NCI-H1092 treated with DMSO at 0.1 percent for 48 hours (cell line): ENCODE measurements around the gene STK16.
"Not testable (repeated sequence)": the region's sequence is repeated elsewhere in the genome, so short reads cannot be mapped to it uniquely, and the experiment has no call there.

Experiments used
- DNase-seq: peaks from one replicate; lab custom pipeline; 2025; lab: John Stamatoyannopoulos, UW

STK16 gene

DNA sequence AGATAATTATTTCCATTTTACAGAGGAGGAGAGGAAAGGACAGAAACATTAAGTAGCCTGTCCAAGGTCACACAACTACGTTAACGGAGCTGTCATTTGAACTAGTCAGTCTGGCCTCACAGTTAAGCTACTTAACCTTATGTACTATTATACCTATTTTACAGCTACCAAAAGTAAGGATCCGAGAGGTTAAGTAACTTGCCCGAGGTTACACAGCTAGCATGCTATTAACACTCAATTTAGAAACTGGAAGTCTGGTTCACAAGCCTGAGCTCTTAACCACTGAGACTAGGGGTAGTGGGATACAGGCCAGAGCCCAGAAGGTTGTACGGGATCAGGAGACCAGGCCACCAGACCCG, 511 bp upstream of the STK16 start:
- no peak for DNase-seq

- no peak for DNase-seq
Measured at GRCh38 chr2:219245899-219246230, 586 bp downstream of the STK16 start.

GRCh38 chr2:219246559-219246958, 1.3 kb downstream of the STK16 start:
- DNase-seq, result no peak

- DNase-seq, result no peak
Measured at GRCh38 chr2:219247678-219248642, 2.7 kb downstream of the STK16 start.

- DNase-seq, result no peak
Measured at GRCh38 chr2:219248845-219249202, 3.5 kb downstream of the STK16 start.

DNA sequence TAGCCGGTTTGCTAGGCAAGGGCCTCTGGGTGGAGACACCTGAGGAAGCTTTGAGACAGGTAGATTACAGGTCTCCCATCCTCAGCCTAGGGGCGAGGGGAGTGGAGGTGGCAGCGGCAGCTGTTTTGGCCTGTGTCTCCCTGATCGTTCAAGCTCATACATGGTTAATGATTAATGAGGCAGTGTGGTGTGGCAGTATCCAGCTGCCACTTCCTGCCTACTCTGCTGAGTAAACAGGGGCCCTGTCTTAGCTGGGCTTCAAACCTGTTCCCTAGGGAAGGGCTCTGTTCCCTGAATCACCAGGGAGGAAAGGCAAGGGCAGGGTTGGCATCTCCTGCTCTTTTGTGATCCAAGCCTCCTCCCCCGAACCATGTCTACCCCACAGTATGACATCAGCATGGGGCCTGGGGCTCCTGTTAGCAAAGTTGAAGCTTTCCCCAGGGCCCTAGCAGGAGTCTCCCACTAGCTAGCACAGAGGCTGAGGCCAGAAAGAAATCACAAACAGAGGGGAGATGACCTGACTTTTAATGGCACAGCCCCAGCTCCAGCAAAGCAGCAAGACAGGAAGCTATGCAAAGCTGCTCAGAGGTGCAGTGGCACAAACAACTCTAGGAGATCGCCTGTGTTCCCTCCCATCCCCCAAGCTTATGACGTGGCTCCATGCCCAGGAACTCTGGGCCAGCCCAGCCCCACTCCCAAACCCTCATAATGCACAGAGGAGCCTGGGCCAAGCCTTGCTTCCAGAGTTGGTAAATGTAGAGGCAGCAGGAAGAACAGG, 4.1 kb downstream of the STK16 start:
- DNase-seq, result peak; percentile 12

DNA sequence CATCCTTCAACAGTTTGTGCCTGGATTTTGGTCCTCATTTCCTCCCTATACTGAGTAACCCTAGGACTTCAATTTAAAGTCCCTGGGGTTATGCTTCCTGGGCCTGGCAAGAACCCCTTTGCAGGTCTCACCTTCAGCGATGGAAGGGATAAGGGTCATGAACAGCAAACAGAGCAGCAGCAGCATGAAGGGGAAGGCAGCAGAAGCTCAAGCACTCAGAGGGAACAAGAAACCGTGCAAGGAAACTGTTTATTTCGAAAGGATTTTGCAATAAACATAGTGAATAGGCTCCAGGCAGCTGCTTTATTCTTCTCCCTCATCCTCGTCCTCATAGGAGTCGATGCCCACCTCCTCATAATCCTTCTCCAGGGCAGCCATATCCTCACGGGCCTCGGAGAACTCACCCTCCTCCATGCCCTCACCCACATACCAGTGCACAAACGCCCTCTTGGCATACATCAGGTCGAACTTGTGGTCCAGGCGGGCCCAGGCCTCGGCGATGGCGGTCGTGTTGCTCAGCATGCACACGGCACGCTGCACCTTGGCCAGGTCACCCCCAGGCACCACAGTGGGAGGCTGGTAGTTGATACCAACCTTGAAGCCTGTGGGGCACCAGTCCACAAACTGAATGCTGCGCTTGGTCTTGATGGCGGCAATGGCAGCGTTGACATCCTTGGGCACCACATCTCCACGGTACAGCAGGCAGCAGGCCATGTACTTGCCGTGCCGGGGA, 4.9 kb downstream of the STK16 start:
- no peak for DNase-seq

DNA sequence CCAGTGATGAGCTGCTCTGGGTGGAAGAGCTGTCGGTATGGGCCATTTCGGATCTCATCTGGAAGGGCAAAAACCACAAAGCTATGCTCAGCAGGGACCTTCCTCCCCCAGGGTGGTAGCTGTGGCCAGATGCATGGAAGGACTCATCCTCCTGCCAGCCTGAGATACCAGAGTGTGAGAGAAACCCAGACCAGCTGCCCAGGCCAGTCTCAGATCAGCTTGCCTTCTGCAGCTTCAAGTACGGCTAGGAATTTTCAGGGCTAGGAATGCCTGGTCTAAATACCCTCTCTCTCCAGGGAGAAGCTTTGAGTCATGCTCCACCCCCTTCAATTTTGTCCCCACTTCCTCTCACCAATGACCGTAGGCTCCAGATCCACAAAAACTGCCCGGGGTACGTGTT, 6.4 kb downstream of the STK16 start:
- DNase-seq, result no peak

GRCh38 chr2:219252084-219252483, 6.8 kb downstream of the STK16 start:
- no peak for DNase-seq

GRCh38 chr2:219252570-219252899, 7.3 kb downstream of the STK16 start:
- DNase-seq, result no peak

DNA sequence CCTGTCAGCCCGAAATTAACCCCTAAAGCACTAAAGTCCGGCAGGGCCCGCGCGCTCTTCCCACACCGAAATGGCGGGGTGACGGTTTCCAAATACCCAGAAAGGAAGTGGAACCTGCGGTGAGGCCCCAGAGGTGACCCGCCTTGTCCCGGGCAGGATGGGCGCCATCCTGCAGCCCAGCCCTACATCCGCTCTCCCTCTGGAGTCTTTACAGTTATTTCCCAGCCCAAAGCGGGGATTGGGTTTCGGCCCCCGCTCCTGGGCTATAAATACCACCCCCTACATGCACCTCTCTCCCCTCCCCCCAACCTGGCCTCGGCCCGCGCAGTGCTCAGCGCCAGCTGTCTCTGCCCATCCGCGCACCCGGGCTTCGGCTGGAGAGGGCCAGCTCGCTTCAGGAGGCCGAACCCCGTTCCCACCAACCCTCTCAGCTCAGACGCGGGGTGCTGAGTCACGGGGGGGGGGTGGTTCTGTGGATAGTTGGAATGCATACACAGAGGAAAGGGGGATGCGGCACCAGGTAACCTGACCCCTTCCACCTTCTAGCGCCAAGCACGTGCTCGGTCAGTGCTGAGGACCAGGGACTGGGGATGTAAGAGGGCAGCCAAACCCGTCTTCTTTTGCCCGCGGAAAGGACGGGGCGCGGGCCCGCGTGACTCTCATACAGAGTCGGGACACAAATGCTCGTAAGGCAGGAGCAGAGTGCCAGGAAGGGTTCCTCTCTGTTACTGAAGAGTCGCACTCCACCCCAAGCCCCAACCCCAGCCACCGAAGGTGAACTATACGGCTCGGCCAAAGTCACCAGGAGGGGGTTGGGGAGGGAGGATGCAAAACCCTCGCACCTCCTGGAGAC, 7.8 kb downstream of the STK16 start, which contains the start of gene TUBA4B:
TSS of gene TUBA4B (plus strand) at position 344 of the 853 bp plus-strand sequence. CDS start at position 509, 165 bp downstream.
- no peak for DNase-seq

DNA sequence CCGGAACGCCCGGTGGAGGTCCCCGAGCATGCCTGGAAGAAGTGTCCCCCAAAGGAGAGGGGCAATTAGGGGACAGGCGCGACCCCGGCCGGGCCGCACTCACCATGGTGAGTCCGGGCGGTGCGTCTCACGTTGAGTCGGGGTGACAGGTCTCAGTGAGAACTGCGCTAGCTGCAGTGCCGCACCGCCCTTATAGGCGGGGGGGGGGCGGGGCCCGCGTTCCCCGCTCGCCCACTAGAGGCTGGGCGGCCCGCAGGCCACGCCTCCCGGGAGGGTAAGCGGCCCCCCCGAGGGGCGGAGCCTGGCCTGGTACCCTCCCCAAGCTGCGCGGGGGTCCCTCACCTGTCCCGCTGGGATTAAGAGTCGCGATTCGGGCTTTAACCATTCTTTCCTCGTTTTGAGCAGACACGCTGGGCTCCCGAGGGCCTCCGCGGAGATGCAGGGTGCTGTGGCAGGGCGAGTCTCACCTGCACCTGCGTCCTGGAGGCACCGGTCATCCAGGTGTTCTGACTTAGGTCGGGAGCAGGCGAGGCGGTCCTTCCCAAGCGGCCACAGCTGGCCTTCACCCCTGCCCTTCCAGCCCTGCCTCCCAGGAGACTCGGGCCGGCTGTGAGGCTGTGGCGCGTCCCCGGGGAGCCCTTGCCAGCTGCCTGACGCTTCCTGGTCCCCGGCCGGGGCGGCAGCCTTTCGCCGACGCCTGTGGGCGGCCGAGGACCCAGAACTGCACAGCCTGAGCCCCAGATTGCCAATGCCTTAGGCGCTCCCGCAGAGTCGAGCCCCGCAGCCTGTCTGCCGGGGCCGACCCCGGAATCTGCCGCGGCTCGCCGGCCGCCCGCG, 8.7 kb downstream of the STK16 start, which contains the start of gene TUBA4A:
TSS of gene TUBA4A (minus strand) at position 166 of the 837 bp plus-strand sequence. CDS start at position 106, 60 bp downstream.
- peak; percentile 35 for DNase-seq

- DNase-seq, result no peak
Measured at GRCh38 chr2:219254590-219255201, 9.4 kb downstream of the STK16 start.

GRCh38 chr2:219258942-219259341, 13.7 kb downstream of the STK16 start:
- not testable (repeated sequence) for DNase-seq

GRCh38 chr2:219261024-219261855, 16.0 kb downstream of the STK16 start:
- no peak for DNase-seq

DNA sequence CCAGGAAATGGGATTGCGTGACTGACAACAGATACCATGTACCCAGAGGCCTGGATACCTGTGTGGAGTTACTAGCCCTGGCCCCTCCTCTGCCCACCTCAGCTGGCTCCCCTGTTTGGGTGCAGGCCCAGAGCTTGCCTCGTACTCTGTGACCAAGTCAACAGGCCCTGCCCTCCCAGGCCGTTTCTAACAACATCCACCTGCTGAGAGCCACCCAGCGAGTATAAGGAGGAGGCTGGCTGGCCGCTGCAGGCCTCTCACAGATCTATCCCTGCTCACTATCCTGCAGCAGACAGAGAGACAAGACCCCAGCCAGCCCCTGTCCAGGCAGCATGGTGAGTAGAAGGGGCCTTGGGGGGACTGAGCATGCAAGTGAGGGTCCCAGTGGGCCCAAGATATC, 21.0 kb downstream of the STK16 start:
- DNase-seq, result no peak

DNA sequence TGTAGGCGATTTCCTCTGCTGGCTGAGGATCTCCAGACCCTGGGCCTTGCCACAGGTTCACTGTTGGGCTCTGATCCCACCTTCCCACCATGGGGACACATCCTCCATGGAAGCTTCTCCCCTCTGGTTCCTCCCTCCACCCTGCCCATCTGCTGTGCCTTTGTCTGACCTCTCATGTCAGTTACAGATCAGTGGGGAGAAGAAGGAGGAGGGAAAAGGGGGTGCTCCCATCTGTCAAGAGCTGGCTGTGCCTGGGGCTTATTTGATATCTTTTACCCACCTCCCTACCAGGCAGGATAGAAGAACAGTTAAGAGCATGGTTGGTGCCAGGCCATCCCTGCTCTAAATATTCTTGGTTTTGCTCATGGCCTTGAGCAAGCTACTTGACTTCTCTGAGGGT, 21.6 kb downstream of the STK16 start:
- no peak for DNase-seq

- no peak for DNase-seq
Measured at GRCh38 chr2:219268294-219268693, 23.0 kb downstream of the STK16 start.

DNA sequence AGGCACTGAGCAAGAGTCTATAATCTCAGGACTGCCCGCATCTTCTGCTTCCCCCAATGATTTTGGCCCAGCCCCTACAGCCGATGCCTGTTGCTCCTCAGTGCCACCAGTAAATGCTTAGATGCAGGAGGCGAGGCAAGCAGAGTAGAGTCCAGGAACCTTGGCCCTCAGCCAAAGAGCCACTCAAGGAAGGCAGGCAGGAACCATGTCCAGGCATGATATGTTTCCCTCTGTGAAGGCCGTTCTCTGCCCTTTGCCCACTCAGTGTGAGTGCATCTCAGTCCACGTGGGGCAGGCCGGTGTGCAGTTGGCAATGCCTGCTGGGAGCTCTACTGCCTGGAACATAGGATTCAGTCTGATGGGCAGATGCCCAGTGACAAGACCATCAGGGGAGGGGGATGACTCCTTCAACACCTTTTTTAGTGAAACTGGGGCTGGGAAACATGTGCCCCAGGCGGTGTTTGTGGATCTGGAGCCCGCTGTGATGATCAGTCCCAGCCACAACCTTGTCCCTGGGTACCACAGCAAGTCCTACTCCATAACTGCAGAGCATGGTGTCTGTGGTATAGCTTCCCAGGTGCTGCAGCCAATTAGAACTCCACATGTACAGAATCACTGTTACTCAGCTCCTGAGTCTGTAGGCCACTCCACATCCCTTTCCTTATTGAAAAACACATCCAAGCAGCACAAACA, 24.2 kb downstream of the STK16 start:
- no peak for DNase-seq
